AG04450 (cell line): ENCODE results near the gene SCUBE3. TPM values are rescaled to one million over a fixed set of nuclear protein-coding genes. Genes with fewer than 3 reads are reported as not detected.

ENCODE experiments used
- CTCF ChIA-PET: fragments of 300-600, 350-600 bp; formaldehyde crosslinking; extraction: SDS; loops from one replicate; lab custom pipeline; 2022; ENCODE audit warnings: antibody characterized with exemption, inconsistent platforms; lab: Charles Lee
- POLR2A ChIA-PET: fragments of 350-600 bp; formaldehyde crosslinking; extraction: SDS; loops from one replicate; lab custom pipeline; 2021; ENCODE audit warnings: antibody characterized with exemption, inconsistent platforms; lab: Yijun Ruan, JAX
- DNase-seq: peaks from one replicate; pipeline ENCODE4 v3.0.0-alpha.2; 2011; ENCODE audit warnings: low read depth, low spot score
- H3K27ac ChIP-seq: one replicate; pipeline ENCODE4 v1.5.1; 2012; ENCODE audit warnings: low read depth, low read length, control low read depth
- H3K27me3 ChIP-seq: one replicate; pipeline ENCODE4 v1.6.0; 2012; ENCODE audit warnings: low read length; ENCODE audit not compliant: control insufficient read depth, insufficient read depth
- H3K4me3 ChIP-seq: 2 replicates; pipeline ENCODE4 v1.5.1; 2011; ENCODE audit warnings: mild to moderate bottlenecking, low read depth, low read length, control low read depth
- H3K9me3 ChIP-seq: 2 replicates; pipeline ENCODE4 v1.5.1; 2012; ENCODE audit warnings: low read length; ENCODE audit not compliant: control insufficient read depth, insufficient read depth
- CTCF ChIP-seq: IDR thresholded peaks from 2 replicates; pipeline ENCODE4 v1.5.1; 2011; ENCODE audit warnings: low read depth, low read length, control low read depth, inconsistent platforms
- polyA plus RNA-seq: library from polyadenylated mRNA; depleted of rRNA; stranded (reverse); fragments of >200 nt; gene quantifications from 2 replicates; pipeline ENCODE4 v1.2.3, GENCODE V29; 2011

The SCUBE3 gene
- polyA plus RNA-seq, 1 experiment: 6.7 TPM

- H3K27me3 ChIP-seq: no peaks in the 10 kb centered on the region
- H3K27ac ChIP-seq: peak overlapping the region; percentile 80
- ChIA-PET POLR2A (interaction anchor here (0.8 to 2.6 kb wide), 5 partner anchors 13 to 104 kb away, joined by 3 to 12 read pairs (median 4); partner anchors contain the start of gene ZNF76), CTCF (no interaction called here)
- H3K9me3 ChIP-seq: no peaks in the 10 kb centered on the region
- no peak for TF ChIP-seq CTCF
- no peak overlapping the region for H3K4me3 ChIP-seq
- DNase-seq: peak; percentile 71
Observed at GRCh38 chr6:35287671-35288396, 74.1 kb downstream of the SCUBE3 start.

DNA sequence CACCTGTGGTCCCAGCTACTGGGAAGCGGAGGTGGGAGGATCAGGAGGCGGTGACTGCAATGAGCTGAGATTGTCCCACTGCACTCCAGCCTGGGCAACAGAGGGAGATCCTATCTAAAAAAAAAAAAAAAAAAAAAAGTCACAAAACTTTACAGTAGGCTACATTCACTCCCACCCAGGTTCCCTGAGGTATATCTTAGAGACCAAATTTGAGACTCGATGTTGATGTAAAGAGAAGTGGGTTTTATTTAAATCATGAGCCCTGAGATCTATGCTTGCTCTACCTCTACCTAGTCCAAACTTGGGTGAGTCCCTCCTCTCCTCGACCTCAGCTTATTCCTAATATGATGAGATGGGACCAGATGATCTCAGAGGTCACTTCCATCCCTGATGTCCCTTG lies 75.1 kb downstream of the SCUBE3 start:
- DNase-seq: no peak
- no peak for TF ChIP-seq CTCF
- Histone ChIP-seq H3K4me3 (no peak overlapping the region), H3K27me3 (no peaks in the 10 kb centered on the region), H3K27ac (no peak overlapping the region), H3K9me3 (no peaks in the 10 kb centered on the region)
- POLR2A ChIA-PET: interaction anchor here (1.2 to 2.6 kb wide), 2 partner anchors 29 to 30 kb away, joined by 4 to 12 read pairs; partner anchors contain the start of gene ZNF76
- CTCF ChIA-PET: interaction anchor here (0.9 to 1.5 kb wide), 3 partner anchors 39 to 161 kb away, joined by 3 to 5 read pairs (median 3); no protein-coding TSS in a partner anchor

DNA sequence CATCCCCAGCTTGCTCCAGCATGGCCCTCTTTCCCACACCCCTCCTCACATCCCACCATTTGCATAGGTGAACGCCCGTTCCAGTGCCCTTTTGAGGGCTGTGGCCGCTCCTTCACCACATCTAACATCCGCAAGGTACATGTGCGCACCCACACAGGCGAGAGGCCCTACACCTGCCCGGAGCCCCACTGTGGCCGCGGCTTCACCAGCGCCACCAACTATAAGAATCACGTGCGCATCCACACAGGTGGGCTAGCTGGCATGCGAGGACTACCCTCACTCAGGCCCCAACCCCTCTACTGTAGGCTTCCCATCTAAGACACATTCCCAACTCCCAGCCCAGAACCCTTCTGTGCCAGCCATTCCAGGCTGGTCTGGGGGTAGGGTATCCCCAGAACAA lies 77.7 kb downstream of the SCUBE3 start:
- Histone ChIP-seq H3K27ac (no peak overlapping the region), H3K9me3 (no peaks in the 10 kb centered on the region), H3K4me3 (no peak overlapping the region), H3K27me3 (no peaks in the 10 kb centered on the region)
- TF ChIP-seq CTCF: no peak
- DNase-seq: no peak
- CTCF ChIA-PET: no interaction called here
- POLR2A ChIA-PET: no interaction called here

- Histone ChIP-seq H3K27me3 (no peaks in the 10 kb centered on the region), H3K4me3 (no peak overlapping the region), H3K27ac (no peak overlapping the region), H3K9me3 (no peaks in the 10 kb centered on the region)
- ChIA-PET POLR2A (no interaction called here), CTCF (no interaction called here)
- no peak for DNase-seq
- no peak for TF ChIP-seq CTCF
Observed at GRCh38 chr6:35292494-35292893, 78.7 kb downstream of the SCUBE3 start.

- ChIA-PET POLR2A (no interaction called here), CTCF (interaction anchor here (0.6 to 1.2 kb wide), 10 partner anchors 8 to 175 kb away, joined by 3 to 5 read pairs (median 3); partner anchors contain the start of gene RPL10A)
- Histone ChIP-seq H3K9me3 (no peaks in the 10 kb centered on the region), H3K27me3 (no peaks in the 10 kb centered on the region), H3K27ac (no peak overlapping the region), H3K4me3 (no peak overlapping the region)
- no peak for TF ChIP-seq CTCF
- DNase-seq: no peak
Observed at GRCh38 chr6:35293681-35294080, 79.9 kb downstream of the SCUBE3 start.
